H1 (cell line): ENCODE data around the gene RAB3GAP1.

Experiments
- CEBPB ChIP-seq: IDR thresholded peaks from 2 replicates; pipeline ENCODE4 v1.6.1; 2012; ENCODE audit warnings: low read depth, low read length
- JUN ChIP-seq: IDR thresholded peaks from 2 replicates; pipeline ENCODE4 v1.6.1; 2011; ENCODE audit warnings: low read depth, mild to moderate bottlenecking, improper control_type of control experiment, low read length
- JUND ChIP-seq: IDR thresholded peaks from 2 replicates; pipeline ENCODE4 v1.6.1; 2011; ENCODE audit warnings: mild to moderate bottlenecking, improper control_type of control experiment, low read length
- NANOG ChIP-seq: IDR thresholded peaks from 2 replicates; pipeline ENCODE4 v1.6.1; 2011; ENCODE audit warnings: low read length, low read depth, mild to moderate bottlenecking, inconsistent platforms; ENCODE audit not compliant: insufficient read depth, poor library complexity, severe bottlenecking
- POLR2A ChIP-seq, 2 experiments: IDR thresholded peaks; 1 replicate in 1 of 2; 2 replicates in 1 of 2; pipeline ENCODE4 v1.6.1; 2011; ENCODE audit warnings: low read depth in 2 of 2, low read length in 2 of 2, mild to moderate bottlenecking in 2 of 2; ENCODE audit errors: control extremely low read depth in 1 of 2
- POLR2AphosphoS5 ChIP-seq: IDR thresholded peaks from 2 replicates; pipeline ENCODE4 v1.6.1; 2011; ENCODE audit warnings: low read depth, low read length
- SRF ChIP-seq: IDR thresholded peaks from 2 replicates; pipeline ENCODE4 v1.6.1; 2011; ENCODE audit warnings: mild to moderate bottlenecking, low read depth, low read length, moderate library complexity
- TF ChIP-seq, protein P1 (sequence below), 3 experiments: IDR thresholded peaks; 1 replicate in 2 of 3; 2 replicates in 1 of 3; pipeline versions ENCODE4 v1.5.1 to v1.6.1; 2011; ENCODE audit warnings: low read length in 3 of 3, mild to moderate bottlenecking in 3 of 3, inconsistent platforms in 2 of 3, low read depth in 1 of 3, moderate library complexity in 1 of 3; ENCODE audit not compliant: insufficient read depth in 1 of 3; ENCODE audit errors: control extremely low read depth in 1 of 3
- TF ChIP-seq, protein P2 (sequence below): IDR thresholded peaks from 2 replicates; pipeline ENCODE4 v1.6.1; 2011; ENCODE audit warnings: low read depth, mild to moderate bottlenecking, low read length; ENCODE audit not compliant: insufficient read depth

DNA sequence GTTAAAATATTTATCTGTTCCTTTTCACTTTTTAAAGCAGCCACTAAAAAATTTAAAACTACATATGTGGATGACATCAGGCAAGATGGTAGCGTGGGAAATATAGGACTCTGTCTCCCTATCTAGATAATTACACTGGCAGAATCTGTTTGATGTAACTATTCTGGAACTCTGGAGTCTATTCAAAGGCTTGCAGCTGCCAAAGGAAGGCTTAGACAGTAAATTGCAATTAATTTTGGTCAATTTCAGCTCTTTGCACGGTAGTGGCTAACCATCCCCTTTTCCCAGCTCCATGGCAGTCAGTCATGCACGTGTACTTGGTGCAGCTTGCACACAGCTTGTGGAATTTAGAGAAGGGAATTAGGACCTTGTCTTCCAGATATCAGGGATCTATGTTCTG lies 135.2 kb downstream of the RAB3GAP1 start:
- no peak for TF ChIP-seq SRF
- TF ChIP-seq JUN, result no peak
- TF ChIP-seq POLR2AphosphoS5, result no peak
- TF ChIP-seq, protein P1, sequence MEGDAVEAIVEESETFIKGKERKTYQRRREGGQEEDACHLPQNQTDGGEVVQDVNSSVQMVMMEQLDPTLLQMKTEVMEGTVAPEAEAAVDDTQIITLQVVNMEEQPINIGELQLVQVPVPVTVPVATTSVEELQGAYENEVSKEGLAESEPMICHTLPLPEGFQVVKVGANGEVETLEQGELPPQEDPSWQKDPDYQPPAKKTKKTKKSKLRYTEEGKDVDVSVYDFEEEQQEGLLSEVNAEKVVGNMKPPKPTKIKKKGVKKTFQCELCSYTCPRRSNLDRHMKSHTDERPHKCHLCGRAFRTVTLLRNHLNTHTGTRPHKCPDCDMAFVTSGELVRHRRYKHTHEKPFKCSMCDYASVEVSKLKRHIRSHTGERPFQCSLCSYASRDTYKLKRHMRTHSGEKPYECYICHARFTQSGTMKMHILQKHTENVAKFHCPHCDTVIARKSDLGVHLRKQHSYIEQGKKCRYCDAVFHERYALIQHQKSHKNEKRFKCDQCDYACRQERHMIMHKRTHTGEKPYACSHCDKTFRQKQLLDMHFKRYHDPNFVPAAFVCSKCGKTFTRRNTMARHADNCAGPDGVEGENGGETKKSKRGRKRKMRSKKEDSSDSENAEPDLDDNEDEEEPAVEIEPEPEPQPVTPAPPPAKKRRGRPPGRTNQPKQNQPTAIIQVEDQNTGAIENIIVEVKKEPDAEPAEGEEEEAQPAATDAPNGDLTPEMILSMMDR (IDR thresholded peaks at IDR 0.05; ENCODE audit: control extremely low read depth in 1 of 3, insufficient read depth in 1 of 3, low read depth in 1 of 3, low read length in 3 of 3), result no peak
- TF ChIP-seq CEBPB, result no peak
- TF ChIP-seq POLR2A (IDR thresholded peaks at IDR 0.05; ENCODE audit: control extremely low read depth in 1 of 2, low read depth in 2 of 2, low read length in 2 of 2), result no peak
- no peak for TF ChIP-seq JUND
- TF ChIP-seq NANOG, result no peak
- TF ChIP-seq, protein P2, sequence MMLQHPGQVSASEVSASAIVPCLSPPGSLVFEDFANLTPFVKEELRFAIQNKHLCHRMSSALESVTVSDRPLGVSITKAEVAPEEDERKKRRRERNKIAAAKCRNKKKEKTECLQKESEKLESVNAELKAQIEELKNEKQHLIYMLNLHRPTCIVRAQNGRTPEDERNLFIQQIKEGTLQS, result no peak
